ENCODE results near the gene PNPLA1.

Gene PNPLA1

GRCh38 chr6:36285797-36286196, 15.9 kb downstream of the PNPLA1 start:
- DNase-seq: no peak

- no peak for DNase-seq
Observed at GRCh38 chr6:36286858-36287257, 17.0 kb downstream of the PNPLA1 start.

GRCh38 chr6:36289281-36289878, 19.5 kb downstream of the PNPLA1 start:
- no peak for DNase-seq

- no peak for DNase-seq
Observed at GRCh38 chr6:36290668-36291620, 21.1 kb downstream of the PNPLA1 start.

GRCh38 chr6:36292170-36292569, 22.3 kb downstream of the PNPLA1 start:
- DNase-seq: no peak

- DNase-seq: no peak
Observed at GRCh38 chr6:36296240-36296639, 26.4 kb downstream of the PNPLA1 start.

- no peak for DNase-seq
Observed at GRCh38 chr6:36297051-36297450, 27.2 kb downstream of the PNPLA1 start.

GRCh38 chr6:36297511-36297910, 27.7 kb downstream of the PNPLA1 start:
- no peak for DNase-seq

GRCh38 chr6:36298027-36298426, 28.2 kb downstream of the PNPLA1 start:
- no peak for DNase-seq

GRCh38 chr6:36301085-36301658, 31.3 kb downstream of the PNPLA1 start:
- DNase-seq: no peak

- no peak for DNase-seq
Observed at GRCh38 chr6:36301781-36302180, 31.9 kb downstream of the PNPLA1 start.

GRCh38 chr6:36302227-36302976, 32.5 kb downstream of the PNPLA1 start:
- DNase-seq: peak; percentile 83

GRCh38 chr6:36305885-36306284, 36.0 kb downstream of the PNPLA1 start:
- no peak for DNase-seq

- DNase-seq: no peak
Observed at GRCh38 chr6:36306375-36306774, 36.5 kb downstream of the PNPLA1 start.

- DNase-seq: no peak
Observed at GRCh38 chr6:36308514-36308913, 38.7 kb downstream of the PNPLA1 start.

GRCh38 chr6:36309203-36309602, 39.3 kb downstream of the PNPLA1 start:
- DNase-seq: no peak

- no peak for DNase-seq
Observed at GRCh38 chr6:36309900-36310299, 40.0 kb downstream of the PNPLA1 start.

GRCh38 chr6:36312854-36313648, 43.2 kb downstream of the PNPLA1 start:
- no peak for DNase-seq

- no peak for DNase-seq
Observed at GRCh38 chr6:36313649-36313936, 43.7 kb downstream of the PNPLA1 start.

- no peak for DNase-seq
Observed at GRCh38 chr6:36314221-36315014, 44.6 kb downstream of the PNPLA1 start.

GRCh38 chr6:36315921-36316320, 46.1 kb downstream of the PNPLA1 start:
- DNase-seq: no peak

- no peak for DNase-seq
Observed at GRCh38 chr6:36317623-36318022, 47.8 kb downstream of the PNPLA1 start.

Measured in NCI-H1694 (cell line).